ENCODE measurements around the gene SCN9A.

DNA sequence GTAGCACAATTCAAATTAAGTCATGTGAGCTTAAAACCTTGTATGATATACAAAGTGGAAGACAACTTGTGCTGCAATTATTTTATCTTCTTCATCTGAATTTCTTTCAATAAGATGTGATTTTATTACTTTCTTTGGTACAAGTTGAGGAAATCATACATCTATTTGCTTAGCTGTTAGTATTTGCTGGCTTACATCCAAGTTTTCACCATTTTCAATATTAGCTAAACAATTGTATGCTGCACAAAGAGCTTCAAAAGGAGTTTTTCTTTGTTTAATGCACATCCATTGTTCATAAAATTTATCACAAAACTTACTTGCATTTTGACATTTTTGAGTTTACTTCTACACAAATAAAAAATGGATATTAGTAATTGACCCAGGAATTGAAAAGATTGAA is 40.9 kb downstream of the SCN9A start:
- no peak for TF ChIP-seq CTCF (IDR thresholded peaks at IDR 0.05)
- TF ChIP-seq EZH2 (IDR thresholded peaks at IDR 0.05; ENCODE audit: borderline replicate concordance, insufficient read depth, low read depth, low read length, poor library complexity, severe bottlenecking): no peak
